Neural crest cell (in vitro differentiated cells): ENCODE measurements around the gene IRX4. TPM values are rescaled to one million over a fixed set of nuclear protein-coding genes. Genes with fewer than 3 reads are reported as not detected.

Experiments
- DNase-seq: peaks from one replicate; pipeline ENCODE4 v3.0.0; 2021; ENCODE audit warnings: low read depth, mixed read lengths, low spot score
- H3K27ac Mint-ChIP-seq: one replicate; pipeline ENCODE4 v1.8.0; 2021; ENCODE audit warnings: mild to moderate bottlenecking, mixed read lengths; ENCODE audit not compliant: unreplicated experiment
- H3K27me3 Mint-ChIP-seq: 2 replicates; pipeline ENCODE4 v1.8.0; 2021; ENCODE audit warnings: low read depth, mild to moderate bottlenecking, mixed read lengths
- H3K36me3 Mint-ChIP-seq: 2 replicates; pipeline ENCODE4 v1.8.0; 2021; ENCODE audit warnings: low read depth, mild to moderate bottlenecking, mixed read lengths
- H3K4me1 Mint-ChIP-seq: 2 replicates; pipeline ENCODE4 v1.8.0; 2021; ENCODE audit warnings: mixed read lengths
- H3K4me3 Mint-ChIP-seq: one replicate; pipeline ENCODE4 v1.8.0; 2021; ENCODE audit warnings: mild to moderate bottlenecking, mixed read lengths
- H3K9me3 Mint-ChIP-seq: 2 replicates; pipeline ENCODE4 v1.8.0; 2021; ENCODE audit warnings: mixed read lengths
- total RNA-seq: library from RNA; stranded (reverse); gene quantifications from 2 replicates; pipeline ENCODE4 v1.2.1, GENCODE V29; 2021
- TF ChIP-seq, protein P1 (sequence below): fragments of 200-600 bp; sonication (generic); conservative IDR thresholded peaks from 2 replicates; pipeline ENCODE4 v1.5.0; 2021; ENCODE audit warnings: antibody characterized with exemption, mild to moderate bottlenecking

Gene IRX4
- total RNA-seq, 1 donor from 2014 or later, result 0.28 TPM

DNA sequence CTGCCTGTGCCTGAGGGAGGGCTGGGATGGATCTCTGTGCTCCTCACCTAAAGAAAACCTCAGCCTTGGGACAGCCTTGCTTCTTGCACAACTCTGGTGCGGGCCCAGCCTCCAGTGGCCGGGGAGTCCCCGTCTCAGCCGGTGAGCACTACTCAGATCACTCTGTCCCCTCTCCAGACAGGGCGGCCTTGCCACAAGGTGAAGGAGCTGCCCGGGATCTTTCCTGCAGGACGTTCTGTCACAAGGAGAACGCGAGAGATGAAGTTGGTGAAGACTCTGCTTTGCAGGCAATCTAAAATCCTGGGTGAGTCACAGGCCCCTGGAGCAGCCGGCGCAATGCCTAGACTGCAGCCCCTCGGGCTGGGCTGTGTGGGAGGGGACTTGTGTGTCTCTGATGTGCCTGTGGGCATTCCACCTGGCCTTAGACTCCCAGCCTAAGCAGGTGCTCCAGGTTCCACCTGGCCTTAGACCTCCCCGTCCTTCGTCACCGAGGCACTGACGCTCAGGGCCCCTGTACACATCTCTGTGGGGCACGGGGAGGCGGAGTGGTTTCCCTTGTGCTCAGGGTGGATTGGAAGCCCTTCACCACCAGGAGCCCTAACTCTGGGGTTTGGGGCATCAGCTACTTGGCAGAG lies 15.2 kb upstream of the IRX4 start:
- no peak overlapping the region for H3K4me3 Mint-ChIP-seq
- H3K27me3 Mint-ChIP-seq, result peaks cover 31% of the 10 kb centered on the region
- no peaks in the 10 kb centered on the region for H3K36me3 Mint-ChIP-seq
- no peak for DNase-seq
- H3K9me3 Mint-ChIP-seq, result no peaks in the 10 kb centered on the region
- TF ChIP-seq, protein P1, sequence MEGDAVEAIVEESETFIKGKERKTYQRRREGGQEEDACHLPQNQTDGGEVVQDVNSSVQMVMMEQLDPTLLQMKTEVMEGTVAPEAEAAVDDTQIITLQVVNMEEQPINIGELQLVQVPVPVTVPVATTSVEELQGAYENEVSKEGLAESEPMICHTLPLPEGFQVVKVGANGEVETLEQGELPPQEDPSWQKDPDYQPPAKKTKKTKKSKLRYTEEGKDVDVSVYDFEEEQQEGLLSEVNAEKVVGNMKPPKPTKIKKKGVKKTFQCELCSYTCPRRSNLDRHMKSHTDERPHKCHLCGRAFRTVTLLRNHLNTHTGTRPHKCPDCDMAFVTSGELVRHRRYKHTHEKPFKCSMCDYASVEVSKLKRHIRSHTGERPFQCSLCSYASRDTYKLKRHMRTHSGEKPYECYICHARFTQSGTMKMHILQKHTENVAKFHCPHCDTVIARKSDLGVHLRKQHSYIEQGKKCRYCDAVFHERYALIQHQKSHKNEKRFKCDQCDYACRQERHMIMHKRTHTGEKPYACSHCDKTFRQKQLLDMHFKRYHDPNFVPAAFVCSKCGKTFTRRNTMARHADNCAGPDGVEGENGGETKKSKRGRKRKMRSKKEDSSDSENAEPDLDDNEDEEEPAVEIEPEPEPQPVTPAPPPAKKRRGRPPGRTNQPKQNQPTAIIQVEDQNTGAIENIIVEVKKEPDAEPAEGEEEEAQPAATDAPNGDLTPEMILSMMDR, result no peak
- H3K27ac Mint-ChIP-seq, result no peak overlapping the region
- H3K4me1 Mint-ChIP-seq, result no peaks in the 10 kb centered on the region

- DNase-seq, result no peak
- H3K4me3 Mint-ChIP-seq, result no peak overlapping the region
- no peak overlapping the region for H3K27ac Mint-ChIP-seq
- no peaks in the 10 kb centered on the region for H3K9me3 Mint-ChIP-seq
- no peaks in the 10 kb centered on the region for H3K36me3 Mint-ChIP-seq
- peaks cover 36% of the 10 kb centered on the region for H3K27me3 Mint-ChIP-seq
- H3K4me1 Mint-ChIP-seq, result no peaks in the 10 kb centered on the region
- TF ChIP-seq, protein P1, result no peak
Observed at GRCh38 chr5:1897386-1897785, 14.7 kb upstream of the IRX4 start.

DNA sequence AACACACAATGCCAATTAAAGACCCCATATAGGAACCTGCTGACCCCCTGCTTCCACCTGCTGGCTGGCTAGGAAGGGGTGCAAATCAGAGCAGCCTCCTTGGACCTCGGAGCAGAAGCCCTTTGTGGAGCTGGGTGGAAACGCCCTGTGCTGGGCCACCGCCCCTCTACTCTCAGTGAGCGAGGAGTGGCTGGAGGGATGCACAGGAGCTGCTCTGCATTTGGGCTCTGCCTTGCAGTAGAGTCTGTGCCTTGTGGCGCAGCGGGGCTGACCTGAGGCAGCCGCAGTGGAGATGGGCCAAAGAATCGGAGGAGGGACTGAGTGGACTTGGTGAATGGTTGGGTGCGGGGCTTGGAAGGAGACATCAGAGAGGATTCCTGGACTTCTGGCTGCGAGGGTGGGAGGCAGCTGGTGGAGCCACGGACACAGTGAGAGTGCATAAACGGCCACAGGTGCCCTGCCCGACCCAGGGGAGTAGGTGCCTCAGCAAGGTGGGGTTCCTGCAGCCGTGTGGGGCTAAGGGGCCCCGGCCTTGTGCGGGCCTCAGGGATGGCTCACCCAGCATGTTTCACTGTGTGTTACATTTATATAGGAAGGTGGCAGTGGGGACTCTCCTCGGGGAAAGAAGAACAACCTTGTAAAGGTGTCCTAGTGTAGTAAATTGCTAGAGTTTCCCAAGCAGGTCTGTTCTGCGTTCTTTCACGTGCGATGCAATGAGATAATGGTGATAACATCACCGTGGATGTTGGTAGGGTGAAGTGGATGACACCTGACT lies 14.1 kb upstream of the IRX4 start:
- Mint-ChIP-seq H3K27ac (no peak overlapping the region), H3K4me1 (no peaks in the 10 kb centered on the region), H3K4me3 (no peak overlapping the region), H3K9me3 (no peaks in the 10 kb centered on the region), H3K27me3 (peaks cover 39% of the 10 kb centered on the region), H3K36me3 (no peaks in the 10 kb centered on the region)
- TF ChIP-seq, protein P1, result no peak
- no peak for DNase-seq

DNA sequence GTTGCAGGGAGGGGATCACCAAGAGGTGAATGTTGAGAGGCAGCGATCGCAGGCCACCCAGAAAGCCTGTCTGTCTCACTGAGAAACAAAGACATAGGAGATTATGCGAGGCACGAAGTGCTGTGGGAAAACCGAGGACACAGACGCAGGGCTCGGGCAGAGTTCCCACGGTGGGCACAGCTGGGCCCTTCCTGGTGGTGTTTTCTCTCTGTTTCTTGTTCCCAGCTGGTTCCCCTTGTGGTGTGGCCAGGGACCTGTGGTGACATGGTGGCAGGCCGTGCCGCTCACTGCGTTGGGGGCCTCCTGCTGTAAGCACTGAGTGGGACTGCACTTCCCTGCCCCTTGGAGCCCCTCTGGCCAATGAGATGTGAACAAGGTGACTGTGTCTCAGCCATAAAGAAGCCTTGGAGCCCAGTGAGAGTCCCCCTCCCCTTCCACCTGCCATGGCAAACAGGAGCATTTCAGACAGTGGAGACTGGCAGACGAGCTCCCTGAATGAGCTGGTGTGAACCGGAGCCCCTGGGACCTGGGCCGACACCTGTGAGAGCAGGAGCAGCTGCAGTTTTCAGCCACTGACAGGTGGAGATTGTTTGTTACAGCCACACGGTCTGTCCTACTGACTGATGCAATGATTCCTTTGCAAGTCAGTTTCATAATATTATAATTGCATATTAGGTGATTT lies 13.2 kb upstream of the IRX4 start:
- H3K36me3 Mint-ChIP-seq, result no peaks in the 10 kb centered on the region
- no peak overlapping the region for H3K27ac Mint-ChIP-seq
- H3K4me1 Mint-ChIP-seq, result no peaks in the 10 kb centered on the region
- no peak overlapping the region for H3K4me3 Mint-ChIP-seq
- DNase-seq, result no peak
- H3K9me3 Mint-ChIP-seq, result no peaks in the 10 kb centered on the region
- TF ChIP-seq, protein P1, result no peak
- peaks cover 42% of the 10 kb centered on the region for H3K27me3 Mint-ChIP-seq

DNA sequence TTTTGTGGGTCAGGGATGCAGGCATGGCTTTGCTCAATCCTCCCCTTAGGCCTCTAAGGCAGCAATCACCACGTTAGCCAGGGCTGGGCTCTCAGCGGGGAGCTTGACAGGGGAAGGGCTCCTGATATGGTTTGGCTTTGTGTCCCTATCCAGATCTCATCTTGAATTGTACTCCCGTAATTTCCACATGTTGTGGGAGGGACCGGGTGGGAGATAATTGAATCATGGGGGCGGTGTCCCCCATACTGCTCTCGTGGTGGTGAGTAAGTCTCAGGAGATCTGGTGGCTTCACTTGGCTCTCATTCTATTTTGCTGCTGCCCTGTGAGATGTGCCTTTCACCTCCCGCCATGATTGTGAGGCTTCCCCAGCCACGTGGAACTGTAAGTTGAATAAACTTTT lies 11.5 kb upstream of the IRX4 start:
- peaks cover 7% of the 10 kb centered on the region for H3K4me1 Mint-ChIP-seq
- no peaks in the 10 kb centered on the region for H3K9me3 Mint-ChIP-seq
- TF ChIP-seq, protein P1, result no peak
- H3K27ac Mint-ChIP-seq, result no peak overlapping the region
- H3K27me3 Mint-ChIP-seq, result peaks cover 55% of the 10 kb centered on the region
- no peak for DNase-seq
- no peak overlapping the region for H3K4me3 Mint-ChIP-seq
- H3K36me3 Mint-ChIP-seq, result no peaks in the 10 kb centered on the region
